Stomach (tissue), 9 donors: Measurements from ENCODE around the gene LARGE1. TPM values are rescaled to one million over a fixed set of nuclear protein-coding genes. Genes with fewer than 3 reads are reported as not detected.

Experiments
- DNase-seq, 2 donors: peaks; one replicate each; pipeline versions ENCODE4 v3.0.0 to v3.0.0-alpha.2; 2013 to 2019
- H3K27ac ChIP-seq, 5 donors: fragments of 200-600 bp in 4 of 5; sonication (generic) in 4 of 5; one replicate each; pipeline ENCODE4 v1.5.1; 2013 to 2019; ENCODE audit warnings: mild to moderate bottlenecking in 1 of 5, moderate library complexity in 1 of 5
- H3K27me3 ChIP-seq, 3 donors: fragments of 200-600 bp; sonication (generic); one replicate each; pipeline ENCODE4 v1.5.1; 2017 to 2019; ENCODE audit warnings: mixed run types in 1 of 3
- H3K36me3 ChIP-seq, 4 donors: fragments of 200-600 bp; sonication (generic); 1 replicate in 3 of 4; 2 replicates in 1 of 4; pipeline ENCODE4 v1.5.1; 2016 to 2019
- H3K4me1 ChIP-seq, 4 donors: fragments of 200-600 bp; sonication (generic); one replicate each; pipeline ENCODE4 v1.5.1; 2016 to 2019
- H3K4me3 ChIP-seq, 4 donors: fragments of 200-600 bp; sonication (generic) in 3 of 4; one replicate each; pipeline ENCODE4 v1.5.1; 2016 to 2019; ENCODE audit warnings: mild to moderate bottlenecking in 1 of 4
- H3K9me3 ChIP-seq, 4 donors: fragments of 200-600 bp; sonication (generic); one replicate each; pipeline ENCODE4 v1.5.1; 2016 to 2019
- CTCF ChIP-seq, 7 experiments: fragments of 450-650 bp in 4 of 7; fragments of 200-600 bp in 3 of 7; sonication (generic) in 3 of 7; IDR thresholded peaks; one replicate each; pipeline ENCODE4 v1.5.1; 2016 to 2019; ENCODE audit warnings: antibody characterized with exemption in 7 of 7, control low read depth in 2 of 7, mild to moderate bottlenecking in 1 of 7
- EP300 ChIP-seq: sonication (generic); formaldehyde crosslinking; IDR thresholded peaks from one replicate; pipeline ENCODE4 v1.6.1; 2017; ENCODE audit warnings: antibody characterized with exemption
- POLR2A ChIP-seq, 4 donors: fragments of 450-650 bp; IDR thresholded peaks; one replicate each; pipeline ENCODE4 v1.6.1; 2016; ENCODE audit warnings: antibody characterized with exemption in 4 of 4, control low read depth in 2 of 4, mild to moderate bottlenecking in 1 of 4, moderate library complexity in 1 of 4
- POLR2AphosphoS5 ChIP-seq, 3 donors: sonication (generic); formaldehyde crosslinking; IDR thresholded peaks; one replicate each; pipeline ENCODE4 v1.6.1; 2016; ENCODE audit warnings: antibody characterized with exemption in 3 of 3
- WGBS, 5 donors: extraction: QIAGEN DNeasy Blood & Tissue Kit in 3 of 5; methylation state at CpG; one replicate each; pipeline versions ENCODE4 v1.1.5 to v1.1.7; 2013 to 2018; 5-methylcytosine and 5-hydroxymethylcytosine counted together
- intact Hi-C: fragments of 100-400 bp; cut with DNase I; formaldehyde crosslinking; loops from one replicate; pipeline ENCODE4 v1.15.1; 2023; ENCODE audit warnings: low total_unique reads
- polyA plus RNA-seq, 3 donors: library from polyadenylated mRNA; stranded (reverse); fragments of 200-250 nt; gene quantifications; one replicate each; pipeline ENCODE4 v1.2.3, GENCODE V29; 2013
- total RNA-seq, 5 donors: library from RNA; depleted of rRNA; stranded (reverse); fragments of >200 nt; gene quantifications; one replicate each; pipeline versions ENCODE4 v1.1.0 to v1.2.3, GENCODE V29; 2014 to 2016
- donor health status: healthy with polysubstance abuse.
- donor health status: Bipolar disorder and iron deficiency.
- donor health status: healthy.

Gene LARGE1
- total and polyA plus RNA-seq, 8 donors: 3.5 to 110 (median 51.6) TPM

DNA sequence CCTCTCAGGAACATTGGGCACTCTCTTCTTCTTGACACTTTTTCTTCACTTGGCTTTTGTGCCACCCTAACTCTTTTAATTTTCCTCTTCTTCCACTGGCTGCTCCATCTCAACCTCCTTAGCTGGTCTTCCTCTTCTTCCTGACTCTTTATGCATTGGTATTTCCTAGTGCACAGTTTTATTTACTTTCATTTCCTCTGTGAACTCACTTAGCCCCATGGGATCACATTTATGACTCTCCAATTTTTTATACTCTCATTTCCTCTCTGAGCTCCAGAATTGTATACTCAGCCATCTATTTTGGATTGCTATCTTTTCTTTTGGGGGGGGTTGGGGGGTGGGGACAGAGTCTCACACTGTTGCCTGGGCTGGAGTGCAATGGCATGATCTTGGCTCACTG is 38.5 kb upstream of the LARGE1 start:
- intact Hi-C loops: no loop called here
- Histone ChIP-seq H3K36me3 (no peaks in the 10 kb centered on the region), H3K4me1 (no peaks in the 10 kb centered on the region), H3K9me3 (no peaks in the 10 kb centered on the region), H3K27ac (no peak overlapping the region), H3K27me3 (no peaks in the 10 kb centered on the region), H3K4me3 (no peak overlapping the region)
- TF ChIP-seq POLR2AphosphoS5 (IDR thresholded peaks at IDR 0.05) (no peak), EP300 (no peak), POLR2A (IDR thresholded peaks at IDR 0.05) (no peak), CTCF (IDR thresholded peaks at IDR 0.05) (no peak)
- peak in 1 of 2 donors; percentile 2 for DNase-seq

- 39 to 63% (median 46%) methylated on average over 4 of the region's 4 CpGs for WGBS, 5 donors
These were observed 36.8 kb upstream of the LARGE1 start for GRCh38 chr22:33957086-33957485.

DNA sequence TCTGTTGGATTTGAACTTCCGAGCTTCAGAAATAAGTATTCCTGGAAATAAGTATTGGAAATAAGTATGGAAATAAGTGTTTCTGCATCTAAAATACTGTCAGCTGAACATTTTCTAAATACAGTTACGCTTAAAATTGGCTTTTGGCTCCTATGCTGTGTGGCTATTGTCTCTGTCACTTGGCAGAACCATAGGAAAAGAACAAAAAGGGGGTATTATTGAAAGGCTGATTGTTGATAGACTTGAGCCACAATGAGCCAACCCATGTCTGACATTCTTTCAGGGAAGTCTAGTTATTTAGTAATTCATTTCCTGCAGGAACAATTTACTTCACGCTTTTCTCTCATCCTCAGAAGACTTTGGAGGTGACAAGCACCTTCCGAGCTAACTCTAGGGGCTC is 32.5 kb upstream of the LARGE1 start:
- Histone ChIP-seq H3K36me3 (no peaks in the 10 kb centered on the region), H3K27me3 (no peaks in the 10 kb centered on the region), H3K27ac (no peak overlapping the region), H3K4me1 (no peaks in the 10 kb centered on the region), H3K4me3 (no peak overlapping the region), H3K9me3 (no peaks in the 10 kb centered on the region)
- intact Hi-C loops: no loop called here
- TF ChIP-seq POLR2AphosphoS5 (IDR thresholded peaks at IDR 0.05) (no peak), POLR2A (IDR thresholded peaks at IDR 0.05) (no peak), EP300 (no peak), CTCF (IDR thresholded peaks at IDR 0.05) (no peak)
- DNase-seq: no peak
- 68 to 82% (median 75%) methylated on average over 4 of the region's 4 CpGs for WGBS, 5 donors

More at GRCh38 chr22:33957086-33957485, 36.8 kb upstream of the LARGE1 start:
- TF ChIP-seq CTCF (IDR thresholded peaks at IDR 0.05) (no peak), POLR2A (IDR thresholded peaks at IDR 0.05) (no peak), POLR2AphosphoS5 (IDR thresholded peaks at IDR 0.05) (no peak), EP300 (no peak)
- no peaks in the 10 kb centered on the region for H3K9me3 ChIP-seq
- H3K36me3 ChIP-seq: no peaks in the 10 kb centered on the region
- no peak for DNase-seq
- no peaks in the 10 kb centered on the region for H3K27me3 ChIP-seq
- intact Hi-C loops: no loop called here
- no peak overlapping the region for H3K4me3 ChIP-seq
- no peak overlapping the region for H3K27ac ChIP-seq
- no peaks in the 10 kb centered on the region for H3K4me1 ChIP-seq

GRCh38 chr22:33940741-33941140 is 20.5 kb upstream of the LARGE1 start:
- Histone ChIP-seq H3K9me3 (peaks cover 0 to 9% (median 2%) of the 10 kb centered on the region in 4 donors), H3K4me1 (no peaks in the 10 kb centered on the region)
- WGBS, 5 donors: 56 to 80% (median 75%) methylated on average over 5 of the region's 5 CpGs

More at GRCh38 chr22:33940741-33941140, 20.5 kb upstream of the LARGE1 start:
- TF ChIP-seq CTCF (IDR thresholded peaks at IDR 0.05) (no peak), POLR2AphosphoS5 (IDR thresholded peaks at IDR 0.05) (no peak), POLR2A (IDR thresholded peaks at IDR 0.05) (no peak), EP300 (no peak)
- Histone ChIP-seq H3K36me3 (no peaks in the 10 kb centered on the region), H3K4me3 (no peak overlapping the region), H3K27me3 (no peaks in the 10 kb centered on the region), H3K27ac (no peak overlapping the region)
- DNase-seq: no peak
- intact Hi-C loops: no loop called here
